ENCODE data around the gene ANKRD17.

DNA sequence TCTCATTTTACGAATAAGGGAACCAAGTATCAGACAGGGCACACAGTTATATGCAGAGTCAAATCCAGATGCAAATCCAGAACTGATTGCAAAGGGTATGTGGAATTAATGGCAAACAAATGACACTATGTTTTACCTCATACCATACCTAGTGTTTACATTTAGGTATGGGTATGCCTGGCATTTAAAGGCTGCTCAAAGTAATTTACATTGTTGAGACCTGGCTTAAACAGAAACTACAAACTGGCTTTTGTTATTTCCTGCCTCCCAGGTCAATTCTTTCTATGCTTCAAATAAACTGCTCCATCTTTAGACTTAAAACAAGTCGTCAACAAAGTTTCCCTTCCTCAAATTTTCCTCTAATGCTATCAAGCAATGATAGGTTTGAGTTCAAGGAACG lies 33.7 kb downstream of the ANKRD17 start:
- TF ChIP-seq POLR2A (IDR thresholded peaks at IDR 0.05; ENCODE audit: low read depth, low read length) (no peak), BHLHE40 (IDR thresholded peaks at IDR 0.05; ENCODE audit: low read depth, low read length) (no peak), RCOR1 (IDR thresholded peaks at IDR 0.05; ENCODE audit: insufficient replicate concordance, low read length) (no peak)
- TF ChIP-seq, protein P1, sequence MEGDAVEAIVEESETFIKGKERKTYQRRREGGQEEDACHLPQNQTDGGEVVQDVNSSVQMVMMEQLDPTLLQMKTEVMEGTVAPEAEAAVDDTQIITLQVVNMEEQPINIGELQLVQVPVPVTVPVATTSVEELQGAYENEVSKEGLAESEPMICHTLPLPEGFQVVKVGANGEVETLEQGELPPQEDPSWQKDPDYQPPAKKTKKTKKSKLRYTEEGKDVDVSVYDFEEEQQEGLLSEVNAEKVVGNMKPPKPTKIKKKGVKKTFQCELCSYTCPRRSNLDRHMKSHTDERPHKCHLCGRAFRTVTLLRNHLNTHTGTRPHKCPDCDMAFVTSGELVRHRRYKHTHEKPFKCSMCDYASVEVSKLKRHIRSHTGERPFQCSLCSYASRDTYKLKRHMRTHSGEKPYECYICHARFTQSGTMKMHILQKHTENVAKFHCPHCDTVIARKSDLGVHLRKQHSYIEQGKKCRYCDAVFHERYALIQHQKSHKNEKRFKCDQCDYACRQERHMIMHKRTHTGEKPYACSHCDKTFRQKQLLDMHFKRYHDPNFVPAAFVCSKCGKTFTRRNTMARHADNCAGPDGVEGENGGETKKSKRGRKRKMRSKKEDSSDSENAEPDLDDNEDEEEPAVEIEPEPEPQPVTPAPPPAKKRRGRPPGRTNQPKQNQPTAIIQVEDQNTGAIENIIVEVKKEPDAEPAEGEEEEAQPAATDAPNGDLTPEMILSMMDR (conservative IDR thresholded peaks at IDR 0.05; ENCODE audit: low read depth, low read length): no peak

All from IMR-90 (cell line).